H1 (cell line): Measurements from ENCODE around the gene PTEN. TPM values are rescaled to one million over a fixed set of nuclear protein-coding genes. Genes with fewer than 3 reads are reported as not detected.

Experiments used
- CTCF ChIA-PET: fragments of 300-600 bp; sonication (Branson Sonifier 250); formaldehyde crosslinking; loops from one replicate; lab custom pipeline; 2021; ENCODE audit not compliant: partially characterized antibody; lab: Charles Lee
- POLR2A ChIA-PET: fragments of 300-600 bp; sonication (Branson Sonifier 250); formaldehyde crosslinking; loops from one replicate; lab custom pipeline; 2021; ENCODE audit warnings: inconsistent platforms; ENCODE audit not compliant: partially characterized antibody; lab: Charles Lee
- DNase-seq, 2 experiments: peaks; one replicate each; pipeline versions ENCODE4 v3.0.0 to v3.0.0-alpha.2; 2010 to 2022; ENCODE audit warnings: low spot score in 2 of 2, low read depth in 1 of 2, mixed read lengths in 1 of 2
- FAIRE-seq: peaks from 2 replicates; lab custom pipeline; 2011; peaks lifted over from hg19 to GRCh38; lab: Jason Lieb, UNC
- H2AFZ ChIP-seq: 2 replicates; pipeline ENCODE4 v1.8.1; 2012; ENCODE audit warnings: low read length, inconsistent platforms
- H2AK5ac ChIP-seq: 2 replicates; pipeline ENCODE4 v1.6.1; 2013; ENCODE audit warnings: low read depth, low read length
- H2BK120ac ChIP-seq: replicated peaks from 2 replicates; pipeline ENCODE3; 2013; ENCODE audit warnings: low read depth, low read length, inconsistent platforms
- H2BK12ac ChIP-seq: 2 replicates; pipeline ENCODE4 v1.6.1; 2013; ENCODE audit warnings: low read depth, low read length
- H2BK15ac ChIP-seq: 2 replicates; pipeline ENCODE4 v1.6.1; 2013; ENCODE audit warnings: low read length
- H2BK20ac ChIP-seq: 2 replicates; pipeline ENCODE4 v1.6.1; 2013; ENCODE audit warnings: low read length
- H2BK5ac ChIP-seq: 2 replicates; pipeline ENCODE4 v1.6.1; 2013; ENCODE audit warnings: low read depth, low read length
- H3K14ac ChIP-seq: 2 replicates; pipeline ENCODE4 v1.6.1; 2013; ENCODE audit warnings: inconsistent platforms; ENCODE audit not compliant: insufficient read length
- H3K18ac ChIP-seq: 2 replicates; pipeline ENCODE4 v1.6.1; 2013; ENCODE audit warnings: low read length; ENCODE audit errors: extremely low read depth
- H3K23ac ChIP-seq: 2 replicates; pipeline ENCODE4 v1.6.1; 2013; ENCODE audit warnings: inconsistent platforms; ENCODE audit not compliant: insufficient read length
- H3K23me2 ChIP-seq: 2 replicates; pipeline ENCODE4 v1.6.1; 2013; ENCODE audit warnings: low read depth, low read length
- H3K27ac ChIP-seq: 2 replicates; pipeline ENCODE4 v1.6.1; 2011; ENCODE audit warnings: low read depth, low read length, inconsistent platforms
- H3K27me3 ChIP-seq, 4 experiments: replicated peaks in 1 of 4; 1 replicate in 1 of 4; 2 replicates in 3 of 4; pipeline versions ENCODE4 v1.6.1 to v1.8.1; 2011 to 2013; ENCODE audit warnings: low read length in 3 of 4, mild to moderate bottlenecking in 3 of 4, inconsistent platforms in 2 of 4, mixed read lengths in 2 of 4, moderate library complexity in 1 of 4; ENCODE audit not compliant: control insufficient read depth in 3 of 4, insufficient read depth in 3 of 4; ENCODE audit errors: extremely low read depth in 1 of 4
- H3K36me3 ChIP-seq, 4 experiments: 2 replicates each; pipeline versions ENCODE4 v1.6.1 to v1.8.1; 2011 to 2013; ENCODE audit warnings: mild to moderate bottlenecking in 4 of 4, low read length in 3 of 4, moderate library complexity in 2 of 4, control low read depth in 1 of 4, inconsistent platforms in 1 of 4; ENCODE audit not compliant: insufficient read depth in 4 of 4, control insufficient read depth in 2 of 4
- H3K4ac ChIP-seq: replicated peaks from 2 replicates; pipeline ENCODE3; 2013; ENCODE audit warnings: low read length, low read depth, mixed read lengths, inconsistent platforms; ENCODE audit not compliant: insufficient read length
- H3K4me1 ChIP-seq, 4 experiments: replicated peaks in 1 of 4; 1 replicate in 1 of 4; 2 replicates in 3 of 4; pipeline versions ENCODE4 v1.6.1 to v1.8.1; 2011 to 2013; ENCODE audit warnings: low read length in 3 of 4, inconsistent platforms in 2 of 4, mixed read lengths in 1 of 4; ENCODE audit not compliant: insufficient read depth in 4 of 4, control insufficient read depth in 3 of 4
- H3K4me2 ChIP-seq, 2 experiments: 2 replicates each; pipeline versions ENCODE4 v1.6.1 to v1.8.1; 2011 to 2013; ENCODE audit warnings: low read depth in 2 of 2, low read length in 2 of 2, control low read depth in 1 of 2, inconsistent platforms in 1 of 2, mild to moderate bottlenecking in 1 of 2; ENCODE audit not compliant: insufficient read depth in 1 of 2
- H3K4me3 ChIP-seq, 4 experiments: fragments of 200-600, 300-600 bp in 1 of 4; sonication (generic), shearing (Covaris generic), sonication (Bioruptor Twin) in 1 of 4; 2 replicates each; pipeline versions ENCODE4 v1.5.1 to v1.8.1; 2011 to 2016; ENCODE audit warnings: low read length in 4 of 4, low read depth in 3 of 4, control low read depth in 2 of 4, inconsistent platforms in 2 of 4, mild to moderate bottlenecking in 2 of 4, mixed read lengths in 1 of 4, moderate library complexity in 1 of 4; ENCODE audit not compliant: insufficient read depth in 2 of 4; ENCODE audit errors: extremely low read depth in 1 of 4
- H3K56ac ChIP-seq: replicated peaks from 2 replicates; pipeline ENCODE3; 2013; ENCODE audit warnings: low read depth, mild to moderate bottlenecking, mixed read lengths, low read length, inconsistent platforms; ENCODE audit not compliant: insufficient read length
- H3K79me1 ChIP-seq: 2 replicates; pipeline ENCODE4 v1.6.1; 2013; ENCODE audit warnings: low read depth, low read length, control low read depth
- H3K79me2 ChIP-seq, 2 experiments: 2 replicates each; pipeline versions ENCODE4 v1.6.1 to v1.8.1; 2012 to 2013; ENCODE audit warnings: low read length in 2 of 2, mild to moderate bottlenecking in 2 of 2, inconsistent platforms in 1 of 2; ENCODE audit not compliant: insufficient read depth in 2 of 2, control insufficient read depth in 1 of 2
- H3K9ac ChIP-seq, 4 experiments: replicated peaks in 1 of 4; 1 replicate in 1 of 4; 2 replicates in 3 of 4; pipeline versions ENCODE4 v1.6.1 to v1.8.1; 2011 to 2013; ENCODE audit warnings: low read depth in 3 of 4, low read length in 3 of 4, control low read depth in 2 of 4, mild to moderate bottlenecking in 2 of 4, moderate library complexity in 2 of 4, inconsistent platforms in 1 of 4; ENCODE audit errors: extremely low read depth in 1 of 4
- H3K9me3 ChIP-seq, 2 experiments: 2 replicates each; pipeline versions ENCODE4 v1.6.1 to v1.8.1; 2012 to 2013; ENCODE audit warnings: mild to moderate bottlenecking in 2 of 2, moderate library complexity in 2 of 2, control low read depth in 1 of 2, inconsistent platforms in 1 of 2, low read depth in 1 of 2, low read length in 1 of 2, mixed read lengths in 1 of 2; ENCODE audit not compliant: insufficient read depth in 2 of 2
- H4K20me1 ChIP-seq, 2 experiments: replicated peaks in 1 of 2; 2 replicates each; pipeline versions ENCODE3 to v1.8.1; 2011 to 2013; ENCODE audit warnings: inconsistent platforms in 2 of 2, low read length in 2 of 2, mild to moderate bottlenecking in 1 of 2; ENCODE audit not compliant: insufficient read depth in 2 of 2, control insufficient read depth in 1 of 2
- H4K5ac ChIP-seq: 2 replicates; pipeline ENCODE4 v1.6.1; 2013; ENCODE audit warnings: low read length, low read depth, mixed read lengths, inconsistent platforms; ENCODE audit not compliant: insufficient read length
- H4K8ac ChIP-seq: 2 replicates; pipeline ENCODE4 v1.8.0; 2013; ENCODE audit warnings: mild to moderate bottlenecking, moderate library complexity, low read length, inconsistent platforms; ENCODE audit not compliant: insufficient read depth; ENCODE audit errors: extremely low read depth
- H4K91ac ChIP-seq: replicated peaks from 2 replicates; pipeline ENCODE3; 2013; ENCODE audit warnings: low read length, mixed read lengths, inconsistent platforms; ENCODE audit not compliant: insufficient read length
- CTBP2 ChIP-seq: IDR thresholded peaks from 2 replicates; pipeline ENCODE4 v1.7.0; 2011; ENCODE audit warnings: borderline replicate concordance, mild to moderate bottlenecking, moderate library complexity, mixed read lengths, low read length; ENCODE audit not compliant: insufficient read depth, insufficient read length
- TAF7 ChIP-seq: optimal IDR thresholded peaks from 2 replicates; pipeline ENCODE3; 2011; ENCODE audit warnings: low read depth, mild to moderate bottlenecking, inconsistent platforms, low read length, moderate library complexity, borderline replicate concordance
- WGBS, 2 experiments: shearing (Covaris generic) in 1 of 2; methylation state at CpG; one replicate each; pipeline versions ENCODE4 v1.1.6 to v1.1.7; 2013 to 2015; ENCODE audit warnings: low lambda C conversion rate in 2 of 2, mixed read lengths in 2 of 2, inconsistent platforms in 1 of 2, low coverage in 1 of 2, missing lambda C conversion rate in 1 of 2; ENCODE audit not compliant: insufficient replicate concordance in 2 of 2, insufficient coverage in 1 of 2, insufficient read length in 1 of 2; ENCODE audit errors: extremely low coverage in 1 of 2, missing lambda C conversion rate in 1 of 2; 5-methylcytosine and 5-hydroxymethylcytosine counted together
- polyA plus RNA-seq, 7 experiments: library from polyadenylated mRNA; depleted of rRNA in 3 of 7; stranded (reverse) in 5 of 7; unstranded in 2 of 7; fragments of >200 nt in 5 of 7; fragments of 200-250 nt in 2 of 7; gene quantifications; 1 replicate in 5 of 7; 2 replicates in 1 of 7; 4 replicates in 1 of 7; pipeline versions ENCODE4 v1.2.1 to v1.2.3, GENCODE V29; 2011 to 2013; ENCODE audit warnings: missing spikeins in 2 of 7, mixed read lengths in 2 of 7
- total RNA-seq: library from RNA; stranded (reverse); fragmentation: NEBNext Ultra II Directional; extraction: Animal tissue kit (Norgen Biotek cat#: 25700); gene quantifications from 2 replicates; pipeline ENCODE4 v1.2.1, GENCODE V29; 2021

PTEN gene
- total and polyA plus RNA-seq, 2 of the 8 experiments (the other 6 are each of a cell fraction or from before 2014, with no cell fraction given), result 6.3 to 48.7 TPM

GRCh38 chr10:87940210-87940609, 76.8 kb downstream of the PTEN start:
- Histone ChIP-seq H3K4me2 (no peak overlapping the region), H3K79me1 (no peaks in the 10 kb centered on the region), H4K5ac (no peak overlapping the region), H2AK5ac (no peak overlapping the region), H2BK15ac (no peak overlapping the region), H4K20me1 (peaks cover 0 to 1% of the 10 kb centered on the region in 2 experiments), H3K9me3 (no peaks in the 10 kb centered on the region), H4K91ac (no peak overlapping the region), H2BK120ac (no peak overlapping the region), H3K79me2 (no peaks in the 10 kb centered on the region), H3K18ac (no peak overlapping the region), H3K27me3 (no peaks in the 10 kb centered on the region), H2BK5ac (no peak overlapping the region), H3K4ac (no peak overlapping the region), H4K8ac (no peak overlapping the region), H3K4me1 (peaks cover 0 to 6% (median 2%) of the 10 kb centered on the region in 4 experiments; a peak in 1 of 7 replicates), H2BK12ac (no peak overlapping the region), H3K36me3 (peaks cover 0 to 3% (median 0%) of the 10 kb centered on the region in 4 experiments; a peak in 1 of 8 replicates), H3K56ac (no peak overlapping the region), H3K23ac (no peak overlapping the region), H3K9ac (no peak overlapping the region), H3K27ac (no peak overlapping the region), H2AFZ (no peak overlapping the region), H3K4me3 (no peak overlapping the region), H2BK20ac (no peak overlapping the region), H3K14ac (no peak overlapping the region), H3K23me2 (no peaks in the 10 kb centered on the region)
- WGBS, 2 experiments, result 87 to 100% methylated on average over 1 to 6 of the region's 6 CpGs
- TF ChIP-seq TAF7, result no peak
- no peak for TF ChIP-seq CTBP2
- FAIRE-seq, result no peak
- POLR2A ChIA-PET, result no interaction called here
- CTCF ChIA-PET, result no interaction called here
- no peak for DNase-seq
